HCT116 (cell line): Measurements from ENCODE around the gene UACA.

Experiments used
- EGR1 ChIP-seq: IDR thresholded peaks from 2 replicates; pipeline ENCODE4 v1.6.1; 2012; ENCODE audit warnings: low read depth
- EZH2 ChIP-seq: fragments of 200-600 bp; sonication (generic); IDR thresholded peaks from 2 replicates; pipeline ENCODE4 v1.6.1; 2017; ENCODE audit warnings: antibody characterized with exemption, mixed run types
- EZH2phosphoT487 ChIP-seq: fragments of 200-600 bp; IDR thresholded peaks from 2 replicates; pipeline ENCODE4 v1.6.1; 2018; ENCODE audit warnings: antibody characterized with exemption, borderline replicate concordance
- FOSL1 ChIP-seq: IDR thresholded peaks from 2 replicates; pipeline ENCODE4 v1.6.1; 2012; ENCODE audit warnings: low read depth
- POLR2A ChIP-seq: IDR thresholded peaks from 2 replicates; pipeline ENCODE4 v1.7.0; 2011; ENCODE audit warnings: borderline replicate concordance; ENCODE audit not compliant: insufficient read depth, insufficient read length; ENCODE audit errors: extremely low read depth
- POLR2AphosphoS5 ChIP-seq: IDR thresholded peaks from 2 replicates; pipeline ENCODE4 v1.6.1; 2011; ENCODE audit warnings: mild to moderate bottlenecking, low read depth, low read length, moderate library complexity
- SRF ChIP-seq: IDR thresholded peaks from 2 replicates; pipeline ENCODE4 v1.6.1; 2012; ENCODE audit warnings: low read depth
- TF ChIP-seq, protein P1 (sequence below), 3 experiments: fragments of 200-600 bp in 1 of 3; sonication (generic) in 1 of 3; IDR thresholded peaks in 2 of 3; conservative IDR thresholded peaks in 1 of 3; 2 replicates each; pipeline ENCODE4 v1.5.1; 2012 to 2017; ENCODE audit warnings: low read depth in 2 of 3, low read length in 2 of 3, antibody characterized with exemption in 1 of 3, borderline replicate concordance in 1 of 3, control low read depth in 1 of 3, mild to moderate bottlenecking in 1 of 3, mixed read lengths in 1 of 3, mixed run types in 1 of 3, moderate library complexity in 1 of 3; ENCODE audit not compliant: insufficient read depth in 1 of 3
- TF ChIP-seq, protein P2 (sequence below): IDR thresholded peaks from 2 replicates; pipeline ENCODE4 v1.6.1; 2012; ENCODE audit warnings: low read depth

GRCh38 chr15:70703096-70703878 is 60.1 kb downstream of the UACA start:
- TF ChIP-seq, protein P1, sequence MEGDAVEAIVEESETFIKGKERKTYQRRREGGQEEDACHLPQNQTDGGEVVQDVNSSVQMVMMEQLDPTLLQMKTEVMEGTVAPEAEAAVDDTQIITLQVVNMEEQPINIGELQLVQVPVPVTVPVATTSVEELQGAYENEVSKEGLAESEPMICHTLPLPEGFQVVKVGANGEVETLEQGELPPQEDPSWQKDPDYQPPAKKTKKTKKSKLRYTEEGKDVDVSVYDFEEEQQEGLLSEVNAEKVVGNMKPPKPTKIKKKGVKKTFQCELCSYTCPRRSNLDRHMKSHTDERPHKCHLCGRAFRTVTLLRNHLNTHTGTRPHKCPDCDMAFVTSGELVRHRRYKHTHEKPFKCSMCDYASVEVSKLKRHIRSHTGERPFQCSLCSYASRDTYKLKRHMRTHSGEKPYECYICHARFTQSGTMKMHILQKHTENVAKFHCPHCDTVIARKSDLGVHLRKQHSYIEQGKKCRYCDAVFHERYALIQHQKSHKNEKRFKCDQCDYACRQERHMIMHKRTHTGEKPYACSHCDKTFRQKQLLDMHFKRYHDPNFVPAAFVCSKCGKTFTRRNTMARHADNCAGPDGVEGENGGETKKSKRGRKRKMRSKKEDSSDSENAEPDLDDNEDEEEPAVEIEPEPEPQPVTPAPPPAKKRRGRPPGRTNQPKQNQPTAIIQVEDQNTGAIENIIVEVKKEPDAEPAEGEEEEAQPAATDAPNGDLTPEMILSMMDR (IDR thresholded peaks at IDR 0.05 in 2 of 3, conservative IDR thresholded peaks at IDR 0.05 in 1 of 3; ENCODE audit: borderline replicate concordance in 1 of 3, insufficient read depth in 1 of 3, low read depth in 2 of 3, low read length in 2 of 3) = no peak
- no peak for TF ChIP-seq POLR2A
- no peak for TF ChIP-seq FOSL1
- no peak for TF ChIP-seq EGR1
- TF ChIP-seq EZH2phosphoT487 = no peak
- TF ChIP-seq EZH2 = no peak
- TF ChIP-seq, protein P2, sequence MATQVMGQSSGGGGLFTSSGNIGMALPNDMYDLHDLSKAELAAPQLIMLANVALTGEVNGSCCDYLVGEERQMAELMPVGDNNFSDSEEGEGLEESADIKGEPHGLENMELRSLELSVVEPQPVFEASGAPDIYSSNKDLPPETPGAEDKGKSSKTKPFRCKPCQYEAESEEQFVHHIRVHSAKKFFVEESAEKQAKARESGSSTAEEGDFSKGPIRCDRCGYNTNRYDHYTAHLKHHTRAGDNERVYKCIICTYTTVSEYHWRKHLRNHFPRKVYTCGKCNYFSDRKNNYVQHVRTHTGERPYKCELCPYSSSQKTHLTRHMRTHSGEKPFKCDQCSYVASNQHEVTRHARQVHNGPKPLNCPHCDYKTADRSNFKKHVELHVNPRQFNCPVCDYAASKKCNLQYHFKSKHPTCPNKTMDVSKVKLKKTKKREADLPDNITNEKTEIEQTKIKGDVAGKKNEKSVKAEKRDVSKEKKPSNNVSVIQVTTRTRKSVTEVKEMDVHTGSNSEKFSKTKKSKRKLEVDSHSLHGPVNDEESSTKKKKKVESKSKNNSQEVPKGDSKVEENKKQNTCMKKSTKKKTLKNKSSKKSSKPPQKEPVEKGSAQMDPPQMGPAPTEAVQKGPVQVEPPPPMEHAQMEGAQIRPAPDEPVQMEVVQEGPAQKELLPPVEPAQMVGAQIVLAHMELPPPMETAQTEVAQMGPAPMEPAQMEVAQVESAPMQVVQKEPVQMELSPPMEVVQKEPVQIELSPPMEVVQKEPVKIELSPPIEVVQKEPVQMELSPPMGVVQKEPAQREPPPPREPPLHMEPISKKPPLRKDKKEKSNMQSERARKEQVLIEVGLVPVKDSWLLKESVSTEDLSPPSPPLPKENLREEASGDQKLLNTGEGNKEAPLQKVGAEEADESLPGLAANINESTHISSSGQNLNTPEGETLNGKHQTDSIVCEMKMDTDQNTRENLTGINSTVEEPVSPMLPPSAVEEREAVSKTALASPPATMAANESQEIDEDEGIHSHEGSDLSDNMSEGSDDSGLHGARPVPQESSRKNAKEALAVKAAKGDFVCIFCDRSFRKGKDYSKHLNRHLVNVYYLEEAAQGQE = no peak
- no peak for TF ChIP-seq POLR2AphosphoS5
- TF ChIP-seq SRF = no peak
